NCI-H526 (cell line): Measurements from ENCODE around the gene FAM47E.
"Not testable (repeated sequence)": the region's sequence is repeated elsewhere in the genome, so short reads cannot be mapped to it uniquely, and the experiment has no call there.

Experiments
- DNase-seq, 2 experiments: peaks; one replicate each; lab custom pipeline; 2025; lab: John Stamatoyannopoulos, UW

FAM47E gene

DNA sequence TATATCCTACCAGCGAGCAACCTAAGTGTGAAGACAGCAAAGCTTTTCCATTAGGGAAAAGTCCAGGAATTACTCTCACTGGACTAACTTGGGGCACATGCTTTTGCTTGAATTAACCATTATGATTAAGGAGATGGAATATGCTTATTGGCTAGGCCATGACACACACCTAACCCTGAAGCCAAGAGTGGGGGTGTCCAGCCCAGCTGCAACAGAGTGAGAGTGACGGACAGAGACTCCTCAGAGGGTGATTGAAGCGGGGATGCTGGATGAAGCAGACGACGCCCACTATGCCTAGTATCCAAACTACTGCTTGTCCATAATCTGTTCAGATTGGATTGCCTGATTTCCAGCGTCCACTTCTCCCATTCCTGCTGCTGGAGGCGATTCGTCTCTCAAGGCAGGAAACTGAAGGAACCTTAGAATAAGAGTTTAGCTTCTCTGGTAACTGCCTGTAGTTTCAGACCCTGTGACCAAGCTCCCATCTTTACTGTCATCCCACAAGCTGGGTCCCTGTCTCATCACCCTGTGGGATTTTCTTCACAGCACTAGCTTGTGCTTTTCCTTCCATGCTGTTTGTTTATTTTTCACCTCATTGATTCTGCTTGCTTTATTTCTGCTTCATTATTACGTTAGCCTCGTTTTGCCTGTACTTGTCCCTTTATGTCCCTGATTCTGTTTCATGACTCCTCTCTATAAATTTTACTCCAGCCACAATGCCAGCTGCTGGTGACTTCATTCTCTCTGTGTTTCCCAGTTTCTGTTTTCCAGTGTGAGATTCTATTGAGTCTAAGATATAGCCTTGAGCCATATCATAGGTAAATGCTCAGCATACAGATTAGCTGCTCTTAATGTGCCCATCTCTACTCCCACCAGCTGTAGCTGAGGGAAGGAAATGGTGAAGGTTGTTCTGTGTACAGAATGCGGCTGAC lies 19.0 kb downstream of the FAM47E start:
- DNase-seq: peak in 1 of 2 experiments; percentile 5

- no peak for DNase-seq
Observed at GRCh38 chr4:76271248-76271647, 19.7 kb downstream of the FAM47E start.

DNA sequence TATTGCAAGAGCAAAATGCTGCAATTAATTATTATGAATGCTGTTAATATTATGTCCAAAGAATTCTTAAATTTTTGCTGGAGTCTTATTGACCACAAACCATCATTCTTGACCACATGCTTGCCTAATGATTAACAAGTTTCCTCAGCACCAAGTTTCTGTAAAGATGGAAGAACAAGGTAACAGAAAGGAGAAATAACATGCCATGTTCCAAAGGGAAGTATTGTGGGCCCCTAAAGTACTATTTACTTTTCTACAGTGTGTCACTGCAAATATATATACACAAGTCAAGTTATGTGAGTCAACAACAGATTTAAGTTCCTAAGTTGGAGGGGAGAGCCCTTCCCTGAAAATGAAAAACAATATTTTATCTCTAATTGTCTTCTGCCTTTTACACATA lies 20.6 kb downstream of the FAM47E start:
- DNase-seq: no peak

GRCh38 chr4:76272582-76272981 lies 21.1 kb downstream of the FAM47E start:
- no peak for DNase-seq

- no peak for DNase-seq
Observed at GRCh38 chr4:76272999-76273398, 21.5 kb downstream of the FAM47E start.

- DNase-seq: no peak
Observed at GRCh38 chr4:76275486-76276124, 24.1 kb downstream of the FAM47E start.

GRCh38 chr4:76276813-76277212 lies 25.3 kb downstream of the FAM47E start:
- DNase-seq: no peak

DNA sequence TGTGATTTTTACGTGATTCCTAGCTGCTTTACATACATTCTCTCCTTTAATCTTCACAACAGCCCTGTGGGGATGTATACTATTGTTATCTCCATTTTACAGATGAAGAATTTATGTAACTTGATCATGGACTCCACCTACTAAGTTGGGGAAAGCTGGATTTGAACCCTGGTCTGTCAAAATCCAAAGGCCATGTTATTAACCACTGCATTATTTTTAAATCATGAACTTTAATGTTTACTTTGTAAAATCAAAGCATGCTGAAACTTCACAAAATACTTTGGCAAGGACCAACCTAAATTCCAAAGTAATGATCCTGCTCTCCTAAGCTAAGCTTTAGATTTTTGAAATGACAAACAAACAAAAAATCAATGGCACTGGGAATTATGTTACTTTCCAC lies 26.1 kb downstream of the FAM47E start:
- DNase-seq: no peak

DNA sequence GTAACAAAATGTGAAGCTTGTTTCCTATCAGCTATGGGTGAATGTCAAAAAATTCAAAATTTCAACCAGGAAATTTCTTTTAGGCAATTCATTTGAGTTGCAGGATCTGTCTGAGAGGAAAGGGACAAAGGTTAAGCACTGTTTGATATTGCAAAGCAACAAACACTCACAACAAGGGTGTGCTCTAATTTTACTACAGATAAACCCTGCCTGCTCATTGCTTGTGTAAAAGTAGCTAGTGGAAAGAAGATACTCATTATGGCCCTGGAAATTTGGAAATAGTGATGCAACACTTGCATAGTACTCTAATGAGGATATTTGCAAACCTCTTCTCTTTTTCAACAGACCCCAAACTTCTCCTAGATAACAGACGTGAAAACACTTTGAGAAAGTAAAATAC lies 27.1 kb downstream of the FAM47E start:
- no peak for DNase-seq

DNA sequence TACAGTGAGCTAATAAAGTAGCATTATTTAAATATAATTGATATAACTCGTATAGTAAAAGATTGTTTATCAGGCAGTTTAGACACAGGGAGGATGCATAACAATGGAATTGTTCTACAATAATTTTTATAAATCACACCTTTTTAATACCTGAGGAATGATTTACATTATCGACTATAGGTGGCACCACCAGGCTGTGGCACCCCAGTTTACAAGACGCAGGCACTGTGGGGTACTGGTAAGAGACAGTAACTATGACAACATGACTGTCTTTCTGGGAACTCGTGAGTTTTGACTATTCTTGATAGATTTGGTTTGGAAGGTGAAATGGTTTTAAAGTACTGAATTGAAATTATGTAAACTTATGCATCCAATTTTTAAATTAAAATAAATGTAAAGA lies 27.9 kb downstream of the FAM47E start:
- no peak for DNase-seq

- DNase-seq: no peak
Observed at GRCh38 chr4:76280488-76281441, 29.2 kb downstream of the FAM47E start.

DNA sequence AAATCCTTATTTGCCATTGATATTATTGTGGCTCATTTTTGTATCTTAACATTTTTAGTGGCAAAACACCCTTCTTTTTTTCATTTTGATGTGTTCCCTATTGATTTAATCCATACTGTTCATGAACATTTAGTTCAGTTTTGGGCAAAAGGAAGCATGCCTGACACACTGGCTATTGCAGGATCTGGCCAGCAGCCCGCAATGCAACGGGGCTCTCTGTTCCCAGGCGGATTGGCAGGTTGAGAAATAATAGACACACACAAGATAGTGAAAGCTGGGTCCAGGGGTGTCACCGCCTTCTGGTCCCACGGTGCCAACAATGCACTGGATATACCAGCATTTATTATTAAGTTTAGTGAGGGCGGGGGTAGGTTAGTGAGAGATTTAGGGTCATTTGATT lies 30.1 kb downstream of the FAM47E start:
- not testable (repeated sequence) for DNase-seq

DNA sequence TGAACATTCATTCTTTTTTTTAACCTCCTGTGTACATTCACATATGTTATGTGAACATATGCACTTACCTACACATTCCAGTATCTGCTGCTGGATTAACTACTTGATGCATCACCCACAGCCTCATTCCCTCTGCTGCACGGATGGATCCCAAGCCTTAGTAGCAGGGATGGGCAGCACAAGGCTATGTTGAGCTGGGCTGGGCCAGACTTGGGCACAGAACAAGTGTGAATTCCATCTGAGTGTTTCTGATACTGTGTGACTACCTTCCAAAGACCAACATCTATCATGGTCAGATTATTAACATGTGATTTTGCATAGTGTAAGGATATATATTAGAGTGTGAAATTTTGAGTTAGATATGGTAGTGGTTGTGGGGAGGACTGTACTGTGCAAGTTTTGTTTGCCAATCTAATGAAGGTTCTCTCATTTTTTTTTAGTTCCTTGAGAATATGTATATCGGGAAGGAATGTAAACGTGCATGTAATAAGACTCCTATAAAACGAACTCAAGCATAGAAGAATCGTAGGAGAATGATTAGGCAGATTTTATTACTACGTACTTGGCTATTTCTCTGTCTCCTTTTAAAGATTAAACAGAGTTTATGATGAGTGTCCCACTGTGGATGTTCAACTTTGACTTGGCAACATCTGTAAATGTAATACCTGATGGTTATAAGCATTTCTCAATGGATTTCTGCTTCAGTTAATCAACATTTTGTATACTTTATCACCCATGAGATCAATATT lies 31.6 kb downstream of the FAM47E start:
- DNase-seq: no peak

GRCh38 chr4:76283900-76284299 lies 32.4 kb downstream of the FAM47E start:
- DNase-seq: no peak

- not testable (repeated sequence) for DNase-seq
Observed at GRCh38 chr4:76287811-76288210, 36.3 kb downstream of the FAM47E start.

DNA sequence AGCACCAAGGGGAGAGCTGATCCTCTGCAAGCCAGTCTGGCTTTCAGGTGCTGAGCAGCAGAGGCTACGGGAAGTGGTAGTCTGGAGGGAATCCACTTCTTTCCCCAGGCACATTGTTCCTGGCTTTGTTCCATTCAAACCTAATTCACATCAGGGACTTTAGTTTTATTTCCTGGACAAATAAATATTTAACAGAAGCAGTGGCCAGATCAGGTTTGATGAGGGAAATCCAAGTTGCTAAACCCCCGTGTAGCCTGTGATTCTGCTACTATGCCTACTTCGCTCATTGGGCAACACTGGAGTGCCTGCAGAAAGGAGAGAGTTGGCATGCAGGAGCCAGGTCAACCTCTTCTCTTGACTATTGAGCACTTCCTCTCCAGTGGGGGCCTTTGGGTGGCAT lies 41.2 kb downstream of the FAM47E start:
- DNase-seq: no peak

DNA sequence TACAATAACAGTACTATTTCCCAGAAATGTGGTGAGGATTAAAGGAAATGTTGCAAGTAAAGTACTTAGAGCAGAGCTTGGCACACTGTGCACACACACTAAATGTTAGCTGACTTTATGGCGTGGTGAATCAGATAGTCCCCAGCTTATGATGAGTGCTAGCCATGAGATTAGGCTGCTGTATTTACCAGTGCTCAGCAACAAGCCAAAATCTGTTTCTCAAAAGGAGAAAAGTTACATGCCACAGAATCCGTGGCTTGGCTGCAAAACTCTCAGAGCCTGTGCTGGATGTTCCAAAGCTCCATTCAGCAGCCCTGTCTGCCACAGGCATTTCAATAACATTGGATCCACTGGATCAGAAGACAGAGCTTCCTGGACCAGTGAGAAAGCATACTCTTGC lies 42.3 kb downstream of the FAM47E start:
- DNase-seq: no peak

GRCh38 chr4:76296286-76296820 lies 44.8 kb downstream of the FAM47E start:
- no peak for DNase-seq

DNA sequence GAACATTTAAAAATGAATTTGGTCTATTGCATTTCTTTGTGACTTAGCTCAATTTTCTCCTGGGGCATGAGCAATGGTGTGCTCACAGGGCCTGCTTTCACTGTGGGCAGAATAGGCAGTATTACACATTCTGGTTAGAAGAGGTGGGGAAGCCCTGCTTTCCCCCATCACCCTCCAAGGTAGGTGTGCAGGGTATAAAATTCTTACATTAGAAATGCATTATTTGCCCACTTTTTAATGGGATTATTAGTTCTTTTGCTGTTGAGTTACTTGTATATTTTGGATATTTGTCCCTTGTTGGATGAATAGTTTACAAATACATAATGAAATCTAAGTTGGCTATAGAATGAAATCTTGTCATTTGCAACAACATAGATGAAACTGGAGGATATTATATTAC lies 46.7 kb downstream of the FAM47E start:
- no peak for DNase-seq

GRCh38 chr4:76300012-76300411 lies 48.5 kb downstream of the FAM47E start:
- no peak for DNase-seq

DNA sequence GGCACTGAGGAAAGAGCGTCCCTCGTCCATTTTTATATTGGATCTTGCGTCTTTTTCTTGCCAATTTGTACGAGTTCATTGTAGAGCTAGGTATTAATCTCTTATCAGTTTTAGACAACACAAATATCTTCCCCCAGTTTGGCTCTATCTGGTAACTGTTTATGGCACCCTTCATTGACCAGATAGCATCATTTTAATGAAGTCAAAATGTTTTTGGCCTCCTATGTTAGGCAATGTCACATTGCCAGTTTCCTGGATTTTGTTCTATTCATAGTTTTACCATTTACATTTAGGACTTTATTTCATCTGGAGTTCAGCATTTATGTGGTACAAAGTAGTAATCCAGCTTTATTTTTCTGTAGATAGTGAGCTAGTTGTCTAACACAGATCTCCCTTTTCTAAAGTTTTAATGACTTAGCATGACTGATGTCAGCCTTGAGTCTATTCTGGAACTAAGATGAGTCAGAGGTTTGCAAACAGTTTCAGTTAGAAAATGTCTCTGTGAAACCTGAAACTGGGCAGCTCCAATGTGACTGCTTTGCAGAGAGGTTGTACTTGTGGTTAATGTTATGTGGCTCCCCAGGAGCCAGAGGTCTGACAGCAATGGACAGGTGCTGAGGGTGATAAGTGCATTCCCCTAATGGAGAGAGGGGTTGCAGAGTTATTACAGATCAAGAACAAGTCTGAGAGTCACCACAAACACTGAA lies 49.7 kb downstream of the FAM47E start:
- DNase-seq: no peak
